Breast epithelium (tissue), 3 donors: ENCODE measurements around the gene COL8A1.

Experiments used
- POLR2AphosphoS5 ChIP-seq, 3 donors: sonication (generic); formaldehyde crosslinking; IDR thresholded peaks; one replicate each; pipeline ENCODE4 v1.6.1; 2017; ENCODE audit warnings: antibody characterized with exemption in 3 of 3
- TF ChIP-seq, protein P1 (sequence below), 3 donors: fragments of 450-650 bp; IDR thresholded peaks; one replicate each; pipeline ENCODE4 v1.5.1; 2016 to 2017; ENCODE audit warnings: antibody characterized with exemption in 3 of 3, mild to moderate bottlenecking in 3 of 3, moderate library complexity in 3 of 3

DNA sequence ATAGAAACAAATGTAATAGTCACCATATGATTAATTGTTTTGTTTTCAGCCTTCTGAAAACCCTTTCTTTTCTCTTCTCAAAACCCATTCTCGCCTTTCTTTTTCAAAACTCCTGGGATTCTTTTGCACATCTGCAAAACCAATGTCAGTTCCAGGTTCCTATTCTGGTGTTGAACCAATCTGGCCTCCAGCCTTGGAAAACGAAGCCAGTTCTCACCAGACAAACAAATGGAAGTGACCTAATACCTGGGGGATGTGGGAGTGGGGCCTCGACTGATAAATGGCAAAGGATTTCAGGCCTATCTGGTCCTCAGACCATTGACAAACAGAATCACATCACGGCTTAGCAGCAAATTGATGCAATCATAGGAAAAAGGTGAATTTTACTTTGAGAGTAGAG, 73.0 kb downstream of the COL8A1 start:
- TF ChIP-seq, protein P1, sequence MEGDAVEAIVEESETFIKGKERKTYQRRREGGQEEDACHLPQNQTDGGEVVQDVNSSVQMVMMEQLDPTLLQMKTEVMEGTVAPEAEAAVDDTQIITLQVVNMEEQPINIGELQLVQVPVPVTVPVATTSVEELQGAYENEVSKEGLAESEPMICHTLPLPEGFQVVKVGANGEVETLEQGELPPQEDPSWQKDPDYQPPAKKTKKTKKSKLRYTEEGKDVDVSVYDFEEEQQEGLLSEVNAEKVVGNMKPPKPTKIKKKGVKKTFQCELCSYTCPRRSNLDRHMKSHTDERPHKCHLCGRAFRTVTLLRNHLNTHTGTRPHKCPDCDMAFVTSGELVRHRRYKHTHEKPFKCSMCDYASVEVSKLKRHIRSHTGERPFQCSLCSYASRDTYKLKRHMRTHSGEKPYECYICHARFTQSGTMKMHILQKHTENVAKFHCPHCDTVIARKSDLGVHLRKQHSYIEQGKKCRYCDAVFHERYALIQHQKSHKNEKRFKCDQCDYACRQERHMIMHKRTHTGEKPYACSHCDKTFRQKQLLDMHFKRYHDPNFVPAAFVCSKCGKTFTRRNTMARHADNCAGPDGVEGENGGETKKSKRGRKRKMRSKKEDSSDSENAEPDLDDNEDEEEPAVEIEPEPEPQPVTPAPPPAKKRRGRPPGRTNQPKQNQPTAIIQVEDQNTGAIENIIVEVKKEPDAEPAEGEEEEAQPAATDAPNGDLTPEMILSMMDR (IDR thresholded peaks at IDR 0.05), result no peak
- no peak for TF ChIP-seq POLR2AphosphoS5 (IDR thresholded peaks at IDR 0.05)
